Keratinocyte (primary cell): Measurements from ENCODE around the gene BANP. TPM values are rescaled to one million over a fixed set of nuclear protein-coding genes. Genes with fewer than 3 reads are reported as not detected.

Experiments used
- DNase-seq: peaks from one replicate; pipeline ENCODE4 v3.0.0-alpha.2; 2011; ENCODE audit warnings: low read depth, missing footprints, low spot score
- FAIRE-seq: peaks from 2 replicates; lab custom pipeline; 2011; peaks lifted over from hg19 to GRCh38; lab: Jason Lieb, UNC
- H2AFZ ChIP-seq: 2 replicates; pipeline ENCODE4 v1.6.0; 2012; ENCODE audit warnings: low read length, control low read depth, inconsistent platforms; ENCODE audit not compliant: control insufficient read depth
- H3K27ac ChIP-seq: 2 replicates; pipeline ENCODE4 v1.5.1; 2011; ENCODE audit warnings: low read length; ENCODE audit not compliant: control insufficient read depth, insufficient read depth
- H3K27me3 ChIP-seq: 3 replicates; pipeline ENCODE4 v1.6.0; 2011; ENCODE audit warnings: low read length; ENCODE audit not compliant: control insufficient read depth, insufficient read depth; ENCODE audit errors: extremely low read depth
- H3K36me3 ChIP-seq, 2 experiments: 2 replicates in 1 of 2; 3 replicates in 1 of 2; pipeline ENCODE4 v1.5.1; 2011; ENCODE audit warnings: low read length in 2 of 2, mild to moderate bottlenecking in 1 of 2; ENCODE audit not compliant: control insufficient read depth in 2 of 2, insufficient read depth in 2 of 2; ENCODE audit errors: extremely low read depth in 1 of 2
- H3K4me1 ChIP-seq: 3 replicates; pipeline ENCODE4 v1.5.1; 2011; ENCODE audit warnings: low read length; ENCODE audit not compliant: control insufficient read depth, insufficient read depth; ENCODE audit errors: extremely low read depth
- H3K4me2 ChIP-seq: 3 replicates; pipeline ENCODE4 v1.6.0; 2011; ENCODE audit warnings: low read depth, low read length; ENCODE audit not compliant: control insufficient read depth, insufficient read depth; ENCODE audit errors: extremely low read depth
- H3K4me3 ChIP-seq, 3 experiments: fragments of 200-600 bp in 1 of 3; sonication (generic) in 1 of 3; 2 replicates in 2 of 3; 3 replicates in 1 of 3; pipeline ENCODE4 v1.5.1; 2011 to 2016; ENCODE audit warnings: low read length in 3 of 3, mild to moderate bottlenecking in 3 of 3, control low read depth in 2 of 3, inconsistent platforms in 1 of 3, low read depth in 1 of 3, mixed read lengths in 1 of 3, mixed run types in 1 of 3, moderate library complexity in 1 of 3; ENCODE audit not compliant: control insufficient read depth in 2 of 3, insufficient read depth in 2 of 3; ENCODE audit errors: extremely low read depth in 1 of 3
- H3K79me2 ChIP-seq: 2 replicates; pipeline ENCODE4 v1.6.0; 2012; ENCODE audit warnings: low read length; ENCODE audit not compliant: control insufficient read depth, insufficient read depth
- H3K9ac ChIP-seq: 3 replicates; pipeline ENCODE4 v1.6.0; 2011; ENCODE audit warnings: low read length; ENCODE audit not compliant: control insufficient read depth, insufficient read depth; ENCODE audit errors: extremely low read depth
- H3K9me1 ChIP-seq: 3 replicates; pipeline ENCODE4 v1.6.0; 2011; ENCODE audit warnings: low read length; ENCODE audit not compliant: control insufficient read depth, insufficient read depth; ENCODE audit errors: extremely low read depth
- H3K9me3 ChIP-seq: 2 replicates; pipeline ENCODE4 v1.5.1; 2012; ENCODE audit warnings: low read depth, low read length; ENCODE audit not compliant: control insufficient read depth
- H4K20me1 ChIP-seq: 3 replicates; pipeline ENCODE4 v1.6.0; 2011; ENCODE audit warnings: low read length; ENCODE audit not compliant: control insufficient read depth, insufficient read depth; ENCODE audit errors: extremely low read depth
- EZH2 ChIP-seq: IDR thresholded peaks from one replicate; pipeline ENCODE4 v1.6.1; 2012; ENCODE audit warnings: inconsistent platforms, mild to moderate bottlenecking, low read length, moderate library complexity
- dilution Hi-C: fragments of 300-500 bp; cut with MboI; formaldehyde crosslinking; loops from one replicate; pipeline ENCODE4 v1.7.0; 2020; ENCODE audit warnings: low sequenced_read_pairs; ENCODE audit not compliant: extremely low pct_ligation_motif_present
- polyA plus RNA-seq, 5 experiments: library from polyadenylated mRNA; depleted of rRNA in 3 of 5; stranded (reverse) in 3 of 5; stranded (forward) in 1 of 5; unstranded in 1 of 5; fragments of >200 nt; gene quantifications; 1 replicate in 1 of 5; 2 replicates in 3 of 5; 3 replicates in 1 of 5; pipeline versions ENCODE4 v1.2.1 to v1.2.3, GENCODE V29; 2011 to 2012; ENCODE audit warnings: missing spikeins in 2 of 5, low read depth in 1 of 5, low replicate concordance in 1 of 5
- TF ChIP-seq, protein P1 (sequence below), 3 experiments: IDR thresholded peaks in 1 of 3; conservative IDR thresholded peaks in 1 of 3; optimal IDR thresholded peaks in 1 of 3; 2 replicates in 2 of 3; 3 replicates in 1 of 3; pipeline versions ENCODE3 to v1.5.1; 2011; ENCODE audit warnings: low read length in 3 of 3, mild to moderate bottlenecking in 3 of 3, moderate library complexity in 2 of 3, control low read depth in 1 of 3, inconsistent platforms in 1 of 3; ENCODE audit not compliant: insufficient read depth in 2 of 3; ENCODE audit errors: extremely low read depth in 1 of 3

BANP gene
- polyA plus RNA-seq, 1 donor (not counting 4 experiments of a cell fraction or from before 2014, with no cell fraction given), result 10.8 TPM

DNA sequence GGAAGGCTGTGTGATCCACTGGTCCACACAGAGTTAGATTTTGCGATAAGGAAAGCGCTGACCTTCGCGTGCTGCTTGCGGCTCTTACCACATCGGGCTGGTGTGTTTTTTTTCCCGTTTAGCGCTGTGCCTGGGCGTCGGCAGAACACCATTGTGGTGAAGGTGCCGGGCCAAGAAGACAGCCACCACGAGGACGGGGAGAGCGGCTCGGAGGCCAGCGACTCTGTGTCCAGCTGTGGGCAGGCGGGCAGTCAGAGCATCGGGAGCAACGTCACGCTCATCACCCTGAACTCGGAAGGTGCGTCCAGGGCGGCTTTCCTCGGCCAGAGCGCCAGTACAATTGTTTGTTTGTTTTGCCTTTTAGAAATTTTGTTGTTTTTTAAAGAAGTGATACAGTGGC is 54.7 kb downstream of the BANP start:
- no peak for DNase-seq
- H3K9ac ChIP-seq, result no peak overlapping the region
- H3K4me1 ChIP-seq, result no peaks in the 10 kb centered on the region
- no peak overlapping the region for H3K27ac ChIP-seq
- no peak overlapping the region for H2AFZ ChIP-seq
- peaks cover 2% of the 10 kb centered on the region for H3K79me2 ChIP-seq
- no peaks in the 10 kb centered on the region for H3K9me3 ChIP-seq
- no peak for FAIRE-seq
- H3K36me3 ChIP-seq, result peaks cover 12 to 20% of the 10 kb centered on the region in 2 experiments
- TF ChIP-seq EZH2, result no peak
- TF ChIP-seq, protein P1, sequence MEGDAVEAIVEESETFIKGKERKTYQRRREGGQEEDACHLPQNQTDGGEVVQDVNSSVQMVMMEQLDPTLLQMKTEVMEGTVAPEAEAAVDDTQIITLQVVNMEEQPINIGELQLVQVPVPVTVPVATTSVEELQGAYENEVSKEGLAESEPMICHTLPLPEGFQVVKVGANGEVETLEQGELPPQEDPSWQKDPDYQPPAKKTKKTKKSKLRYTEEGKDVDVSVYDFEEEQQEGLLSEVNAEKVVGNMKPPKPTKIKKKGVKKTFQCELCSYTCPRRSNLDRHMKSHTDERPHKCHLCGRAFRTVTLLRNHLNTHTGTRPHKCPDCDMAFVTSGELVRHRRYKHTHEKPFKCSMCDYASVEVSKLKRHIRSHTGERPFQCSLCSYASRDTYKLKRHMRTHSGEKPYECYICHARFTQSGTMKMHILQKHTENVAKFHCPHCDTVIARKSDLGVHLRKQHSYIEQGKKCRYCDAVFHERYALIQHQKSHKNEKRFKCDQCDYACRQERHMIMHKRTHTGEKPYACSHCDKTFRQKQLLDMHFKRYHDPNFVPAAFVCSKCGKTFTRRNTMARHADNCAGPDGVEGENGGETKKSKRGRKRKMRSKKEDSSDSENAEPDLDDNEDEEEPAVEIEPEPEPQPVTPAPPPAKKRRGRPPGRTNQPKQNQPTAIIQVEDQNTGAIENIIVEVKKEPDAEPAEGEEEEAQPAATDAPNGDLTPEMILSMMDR (optimal IDR thresholded peaks at IDR 0.05 in 1 of 3, IDR thresholded peaks at IDR 0.05 in 1 of 3, conservative IDR thresholded peaks at IDR 0.05 in 1 of 3; ENCODE audit: extremely low read depth in 1 of 3, insufficient read depth in 2 of 3, low read length in 3 of 3), result no peak
- H4K20me1 ChIP-seq, result no peaks in the 10 kb centered on the region
- no peak overlapping the region for H3K4me3 ChIP-seq
- no peaks in the 10 kb centered on the region for H3K27me3 ChIP-seq
- dilution Hi-C loops, result no loop called here
- no peaks in the 10 kb centered on the region for H3K9me1 ChIP-seq
- H3K4me2 ChIP-seq, result no peak overlapping the region

DNA sequence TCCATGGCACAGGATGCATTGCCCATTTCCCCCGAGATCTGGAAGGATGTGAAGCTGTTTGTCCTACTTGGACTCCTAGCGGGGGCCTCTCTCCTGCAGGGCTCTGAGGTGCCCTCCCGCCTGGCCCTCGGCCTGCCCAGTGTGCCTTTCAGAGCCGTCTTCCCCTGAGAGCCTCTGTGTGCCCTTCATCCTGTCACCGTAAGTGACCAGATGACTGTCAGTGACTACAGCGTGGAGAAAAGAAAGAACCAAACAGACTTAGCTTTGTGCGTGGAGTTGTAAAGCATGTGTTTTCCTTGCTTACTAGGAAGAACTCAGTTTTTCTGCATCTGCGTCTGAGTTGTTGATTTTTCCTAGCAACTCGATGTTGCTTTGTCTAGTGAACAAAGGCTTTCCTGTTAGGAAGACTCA is 56.1 kb downstream of the BANP start:
- Histone ChIP-seq H3K79me2 (no peaks in the 10 kb centered on the region), H3K4me1 (no peaks in the 10 kb centered on the region), H3K9me3 (no peaks in the 10 kb centered on the region), H3K27me3 (no peaks in the 10 kb centered on the region), H3K9ac (no peak overlapping the region), H3K4me2 (no peak overlapping the region), H3K36me3 (peaks cover 12 to 20% of the 10 kb centered on the region in 2 experiments), H3K4me3 (no peak overlapping the region), H2AFZ (no peak overlapping the region), H4K20me1 (no peaks in the 10 kb centered on the region), H3K9me1 (no peaks in the 10 kb centered on the region), H3K27ac (no peak overlapping the region)
- no peak for FAIRE-seq
- dilution Hi-C loops, result no loop called here
- DNase-seq, result no peak
- TF ChIP-seq EZH2, result no peak
- TF ChIP-seq, protein P1 (optimal IDR thresholded peaks at IDR 0.05 in 1 of 3, IDR thresholded peaks at IDR 0.05 in 1 of 3, conservative IDR thresholded peaks at IDR 0.05 in 1 of 3; ENCODE audit: extremely low read depth in 1 of 3, insufficient read depth in 2 of 3, low read length in 3 of 3), result no peak
